Neural cell (in vitro differentiated cells): ENCODE data around the gene FOXP4. TPM values are rescaled to one million over a fixed set of nuclear protein-coding genes. Genes with fewer than 3 reads are reported as not detected.

Experiments
- H2AFZ ChIP-seq: fragments of 200-600, 300-800 bp; sonication (generic), shearing (Covaris generic); 2 replicates; pipeline ENCODE4 v1.6.0; 2014; ENCODE audit warnings: low read depth, mild to moderate bottlenecking, antibody characterized with exemption, low read length, moderate library complexity
- H3F3A ChIP-seq: fragments of 200-600 bp; shearing (Covaris generic); 2 replicates; pipeline ENCODE4 v1.6.1; 2016; ENCODE audit warnings: mild to moderate bottlenecking, moderate library complexity, mixed read lengths, antibody characterized with exemption, low read length; ENCODE audit not compliant: insufficient read depth, poor library complexity, severe bottlenecking
- H3K27ac ChIP-seq: fragments of 200-600, 300-800 bp; sonication (generic), shearing (Covaris generic); 2 replicates; pipeline ENCODE4 v1.5.1; 2014; ENCODE audit warnings: mild to moderate bottlenecking, low read length, moderate library complexity
- H3K27me3 ChIP-seq: fragments of 300-800, 200-600 bp; sonication (generic), shearing (Covaris generic); 2 replicates; pipeline ENCODE4 v1.6.0; 2014; ENCODE audit warnings: mild to moderate bottlenecking, low read depth, low read length, moderate library complexity; ENCODE audit not compliant: insufficient read depth
- H3K36me3 ChIP-seq: fragments of 300-800, 200-600 bp; sonication (generic), shearing (Covaris generic); 2 replicates; pipeline ENCODE4 v1.5.1; 2014; ENCODE audit warnings: mild to moderate bottlenecking, antibody characterized with exemption, low read length, moderate library complexity; ENCODE audit not compliant: insufficient read depth
- H3K4me2 ChIP-seq: fragments of 300-800, 200-600 bp; sonication (generic), shearing (Covaris generic); 2 replicates; pipeline ENCODE4 v1.6.0; 2014; ENCODE audit warnings: mild to moderate bottlenecking, low read length
- H3K4me3 ChIP-seq: fragments of 300-800, 200-600 bp; sonication (generic), shearing (Covaris generic); 2 replicates; pipeline ENCODE4 v1.5.1; 2014; ENCODE audit warnings: mild to moderate bottlenecking, low read length, moderate library complexity
- H3K79me2 ChIP-seq: fragments of 200-600 bp; shearing (Covaris generic); replicated peaks from 2 replicates; pipeline ENCODE4 v1.6.0; 2014; ENCODE audit warnings: mild to moderate bottlenecking, low read length, moderate library complexity; ENCODE audit not compliant: insufficient read depth
- H3K9ac ChIP-seq: fragments of 300-800, 200-600 bp; sonication (generic), shearing (Covaris generic); 2 replicates; pipeline ENCODE4 v1.6.1; 2016; ENCODE audit warnings: mild to moderate bottlenecking, low read length, mixed read lengths
- H3K9me2 ChIP-seq: fragments of 200-600 bp; shearing (Covaris generic); 2 replicates; pipeline ENCODE4 v1.6.1; 2016; ENCODE audit warnings: mild to moderate bottlenecking, low read length, mixed read lengths; ENCODE audit not compliant: insufficient read depth
- H3K9me3 ChIP-seq: fragments of 200-600, 300-800 bp; sonication (generic), shearing (Covaris generic); 2 replicates; pipeline ENCODE4 v1.6.1; 2016; ENCODE audit warnings: mild to moderate bottlenecking, mixed run types, low read length, moderate library complexity, mixed read lengths
- H4K20me1 ChIP-seq: fragments of 200-600 bp; shearing (Covaris generic); 2 replicates; pipeline ENCODE4 v1.6.1; 2016; ENCODE audit warnings: mild to moderate bottlenecking, mixed run types; ENCODE audit not compliant: insufficient read depth
- EP300 ChIP-seq: fragments of 450-650 bp; conservative IDR thresholded peaks from 2 replicates; pipeline ENCODE4 v1.6.1; 2014; ENCODE audit warnings: antibody characterized with exemption, mild to moderate bottlenecking, moderate library complexity; ENCODE audit not compliant: poor library complexity, severe bottlenecking
- EZH2 ChIP-seq: fragments of 200-600, 300-800 bp; shearing (Covaris generic), sonication (generic); IDR thresholded peaks from 2 replicates; pipeline ENCODE4 v1.6.1; 2014; ENCODE audit warnings: antibody characterized with exemption, low read length, borderline replicate concordance, mild to moderate bottlenecking; ENCODE audit not compliant: insufficient read depth, poor library complexity, severe bottlenecking
- POLR2AphosphoS5 ChIP-seq: IDR thresholded peaks from 2 replicates; pipeline ENCODE4 v1.6.1; 2012
- RAD21 ChIP-seq: fragments of 450-650 bp; conservative IDR thresholded peaks from 2 replicates; pipeline ENCODE4 v1.6.1; 2014; ENCODE audit warnings: antibody characterized with exemption, mild to moderate bottlenecking, moderate library complexity
- SMC3 ChIP-seq: fragments of 450-650 bp; conservative IDR thresholded peaks from 2 replicates; pipeline ENCODE4 v1.6.1; 2014; ENCODE audit warnings: antibody characterized with exemption, mild to moderate bottlenecking, moderate library complexity; ENCODE audit not compliant: poor library complexity
- TAF1 ChIP-seq: IDR thresholded peaks from 2 replicates; pipeline ENCODE4 v1.6.1; 2012; ENCODE audit warnings: low read depth
- polyA plus RNA-seq: library from polyadenylated mRNA; depleted of rRNA; stranded (reverse); fragments of >200 nt; gene quantifications from 2 replicates; pipeline ENCODE4 v1.2.3, GENCODE V29; 2014
- TF ChIP-seq, protein P1 (sequence below): fragments of 450-650 bp; IDR thresholded peaks from 2 replicates; pipeline ENCODE4 v1.5.1; 2014; ENCODE audit warnings: antibody characterized with exemption, mild to moderate bottlenecking, moderate library complexity; ENCODE audit not compliant: poor library complexity, severe bottlenecking
- TF ChIP-seq, protein P2 (sequence below): IDR thresholded peaks from 2 replicates; pipeline ENCODE4 v1.6.1; 2012; ENCODE audit warnings: borderline replicate concordance

Gene FOXP4
- polyA plus RNA-seq, 1 donor from 2014 or later: 7.1 TPM

DNA sequence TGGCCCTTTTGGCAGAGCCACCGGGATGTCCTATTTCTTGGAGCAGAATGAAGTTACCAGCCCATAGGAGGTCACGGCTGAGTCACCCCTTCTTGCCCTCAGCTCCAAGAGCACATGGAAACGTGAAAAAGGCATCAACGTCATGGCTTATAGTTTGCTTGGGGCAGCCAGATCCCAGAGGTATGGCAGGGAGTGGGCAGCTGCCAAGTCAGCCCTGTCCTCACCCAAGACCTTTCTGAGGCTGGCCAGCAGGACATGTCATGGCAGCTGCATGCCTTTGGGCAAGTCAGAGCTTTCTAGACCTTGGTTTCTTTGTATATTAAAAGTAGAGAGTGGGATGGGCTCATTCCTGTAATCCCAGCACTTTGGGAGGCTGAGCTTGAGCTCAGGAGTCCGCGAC, 83.9 kb downstream of the FOXP4 start:
- H4K20me1 ChIP-seq: no peaks in the 10 kb centered on the region
- H2AFZ ChIP-seq: no peak overlapping the region
- no peak overlapping the region for H3K27ac ChIP-seq
- no peaks in the 10 kb centered on the region for H3K79me2 ChIP-seq
- no peak overlapping the region for H3K9ac ChIP-seq
- H3K27me3 ChIP-seq: peaks cover 4% of the 10 kb centered on the region
- H3F3A ChIP-seq: no peaks in the 10 kb centered on the region
- TF ChIP-seq, protein P1, sequence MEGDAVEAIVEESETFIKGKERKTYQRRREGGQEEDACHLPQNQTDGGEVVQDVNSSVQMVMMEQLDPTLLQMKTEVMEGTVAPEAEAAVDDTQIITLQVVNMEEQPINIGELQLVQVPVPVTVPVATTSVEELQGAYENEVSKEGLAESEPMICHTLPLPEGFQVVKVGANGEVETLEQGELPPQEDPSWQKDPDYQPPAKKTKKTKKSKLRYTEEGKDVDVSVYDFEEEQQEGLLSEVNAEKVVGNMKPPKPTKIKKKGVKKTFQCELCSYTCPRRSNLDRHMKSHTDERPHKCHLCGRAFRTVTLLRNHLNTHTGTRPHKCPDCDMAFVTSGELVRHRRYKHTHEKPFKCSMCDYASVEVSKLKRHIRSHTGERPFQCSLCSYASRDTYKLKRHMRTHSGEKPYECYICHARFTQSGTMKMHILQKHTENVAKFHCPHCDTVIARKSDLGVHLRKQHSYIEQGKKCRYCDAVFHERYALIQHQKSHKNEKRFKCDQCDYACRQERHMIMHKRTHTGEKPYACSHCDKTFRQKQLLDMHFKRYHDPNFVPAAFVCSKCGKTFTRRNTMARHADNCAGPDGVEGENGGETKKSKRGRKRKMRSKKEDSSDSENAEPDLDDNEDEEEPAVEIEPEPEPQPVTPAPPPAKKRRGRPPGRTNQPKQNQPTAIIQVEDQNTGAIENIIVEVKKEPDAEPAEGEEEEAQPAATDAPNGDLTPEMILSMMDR: no peak
- no peak for TF ChIP-seq EZH2
- no peak for TF ChIP-seq EP300
- no peak for TF ChIP-seq RAD21
- no peak for TF ChIP-seq TAF1
- no peak for TF ChIP-seq POLR2AphosphoS5
- H3K9me2 ChIP-seq: no peaks in the 10 kb centered on the region
- no peak overlapping the region for H3K4me2 ChIP-seq
- H3K36me3 ChIP-seq: no peaks in the 10 kb centered on the region
- no peak overlapping the region for H3K4me3 ChIP-seq
- no peaks in the 10 kb centered on the region for H3K9me3 ChIP-seq

DNA sequence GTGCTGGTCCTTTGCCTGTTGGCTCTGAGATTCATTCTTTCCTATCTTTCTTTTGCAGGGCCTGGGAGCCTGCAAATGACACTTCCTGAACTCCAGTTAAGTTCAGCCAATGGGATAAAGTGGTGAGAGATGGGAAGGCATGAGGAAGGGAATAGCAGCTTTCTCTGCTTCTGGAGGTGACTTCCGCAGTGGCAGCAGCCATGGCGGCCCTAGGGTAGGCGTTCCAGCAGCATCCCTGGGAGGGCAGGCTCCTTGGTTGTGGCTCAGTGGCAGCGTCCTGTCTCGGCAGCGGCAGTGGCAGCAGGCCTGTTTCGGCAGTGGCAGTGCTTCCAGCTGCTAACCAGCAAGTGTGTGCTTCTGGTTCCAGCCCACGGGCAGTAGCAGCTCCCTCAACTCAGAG, 84.8 kb downstream of the FOXP4 start:
- no peaks in the 10 kb centered on the region for H3F3A ChIP-seq
- H3K27me3 ChIP-seq: peaks cover 13% of the 10 kb centered on the region
- H3K9me2 ChIP-seq: no peaks in the 10 kb centered on the region
- H3K36me3 ChIP-seq: no peaks in the 10 kb centered on the region
- H3K9me3 ChIP-seq: no peaks in the 10 kb centered on the region
- no peak overlapping the region for H2AFZ ChIP-seq
- H3K4me2 ChIP-seq: no peak overlapping the region
- no peak overlapping the region for H3K4me3 ChIP-seq
- H4K20me1 ChIP-seq: no peaks in the 10 kb centered on the region
- no peak overlapping the region for H3K27ac ChIP-seq
- TF ChIP-seq RAD21: no peak
- TF ChIP-seq SMC3: no peak
- TF ChIP-seq, protein P2, sequence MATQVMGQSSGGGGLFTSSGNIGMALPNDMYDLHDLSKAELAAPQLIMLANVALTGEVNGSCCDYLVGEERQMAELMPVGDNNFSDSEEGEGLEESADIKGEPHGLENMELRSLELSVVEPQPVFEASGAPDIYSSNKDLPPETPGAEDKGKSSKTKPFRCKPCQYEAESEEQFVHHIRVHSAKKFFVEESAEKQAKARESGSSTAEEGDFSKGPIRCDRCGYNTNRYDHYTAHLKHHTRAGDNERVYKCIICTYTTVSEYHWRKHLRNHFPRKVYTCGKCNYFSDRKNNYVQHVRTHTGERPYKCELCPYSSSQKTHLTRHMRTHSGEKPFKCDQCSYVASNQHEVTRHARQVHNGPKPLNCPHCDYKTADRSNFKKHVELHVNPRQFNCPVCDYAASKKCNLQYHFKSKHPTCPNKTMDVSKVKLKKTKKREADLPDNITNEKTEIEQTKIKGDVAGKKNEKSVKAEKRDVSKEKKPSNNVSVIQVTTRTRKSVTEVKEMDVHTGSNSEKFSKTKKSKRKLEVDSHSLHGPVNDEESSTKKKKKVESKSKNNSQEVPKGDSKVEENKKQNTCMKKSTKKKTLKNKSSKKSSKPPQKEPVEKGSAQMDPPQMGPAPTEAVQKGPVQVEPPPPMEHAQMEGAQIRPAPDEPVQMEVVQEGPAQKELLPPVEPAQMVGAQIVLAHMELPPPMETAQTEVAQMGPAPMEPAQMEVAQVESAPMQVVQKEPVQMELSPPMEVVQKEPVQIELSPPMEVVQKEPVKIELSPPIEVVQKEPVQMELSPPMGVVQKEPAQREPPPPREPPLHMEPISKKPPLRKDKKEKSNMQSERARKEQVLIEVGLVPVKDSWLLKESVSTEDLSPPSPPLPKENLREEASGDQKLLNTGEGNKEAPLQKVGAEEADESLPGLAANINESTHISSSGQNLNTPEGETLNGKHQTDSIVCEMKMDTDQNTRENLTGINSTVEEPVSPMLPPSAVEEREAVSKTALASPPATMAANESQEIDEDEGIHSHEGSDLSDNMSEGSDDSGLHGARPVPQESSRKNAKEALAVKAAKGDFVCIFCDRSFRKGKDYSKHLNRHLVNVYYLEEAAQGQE: no peak
- no peak overlapping the region for H3K9ac ChIP-seq
- H3K79me2 ChIP-seq: no peaks in the 10 kb centered on the region

DNA sequence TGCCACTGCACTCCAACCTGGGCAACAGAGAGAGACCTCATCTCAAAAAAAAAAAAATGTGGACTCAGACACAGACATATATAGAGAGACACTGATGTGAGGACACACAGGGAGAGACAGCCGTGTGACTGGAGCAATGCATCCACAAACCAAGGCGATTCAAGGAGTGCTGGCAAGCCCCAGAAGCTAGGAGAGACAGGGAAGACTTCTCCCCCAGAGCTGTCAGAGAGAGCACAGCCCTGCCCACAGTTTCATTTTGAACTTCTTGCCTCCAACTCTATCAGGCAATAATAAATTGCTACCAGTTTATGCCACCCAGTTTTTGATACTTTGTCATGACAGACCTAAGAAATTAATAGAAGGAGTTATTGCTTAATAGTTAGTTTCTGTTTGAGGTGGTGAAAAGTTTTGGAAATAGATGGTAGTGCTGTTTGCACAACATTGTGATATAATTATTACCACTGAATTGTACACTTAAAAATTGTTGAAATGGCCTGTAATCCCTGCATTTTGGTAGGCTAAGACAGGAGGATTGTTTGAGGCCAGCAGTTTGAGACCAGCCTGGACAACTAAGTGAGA, 87.0 kb downstream of the FOXP4 start:
- peaks cover 35% of the 10 kb centered on the region for H3K27me3 ChIP-seq
- H3K4me2 ChIP-seq: no peak overlapping the region
- H3K9me2 ChIP-seq: no peaks in the 10 kb centered on the region
- no peak overlapping the region for H3K27ac ChIP-seq
- no peak overlapping the region for H3K4me3 ChIP-seq
- H2AFZ ChIP-seq: no peak overlapping the region
- no peaks in the 10 kb centered on the region for H3F3A ChIP-seq
- H4K20me1 ChIP-seq: no peaks in the 10 kb centered on the region
- H3K36me3 ChIP-seq: no peaks in the 10 kb centered on the region
- H3K9ac ChIP-seq: no peak overlapping the region
- no peaks in the 10 kb centered on the region for H3K79me2 ChIP-seq
- TF ChIP-seq EP300 (no peak), SMC3 (no peak)
- TF ChIP-seq, protein P2: no peak
- H3K9me3 ChIP-seq: no peaks in the 10 kb centered on the region
